Spinal cord (tissue), 10 donors: ENCODE measurements around the gene G6PC1. TPM values are rescaled to one million over a fixed set of nuclear protein-coding genes. Genes with fewer than 3 reads are reported as not detected.
"Not testable (repeated sequence)": the region's sequence is repeated elsewhere in the genome, so short reads cannot be mapped to it uniquely, and the experiment has no call there.

Experiments used
- DNase-seq, 6 donors: peaks; one replicate each; pipeline versions ENCODE4 v3.0.0 to v3.0.0-alpha.2; 2013 to 2015; ENCODE audit warnings: low spot score in 6 of 6, low read depth in 4 of 6
- H3K27ac ChIP-seq: one replicate; pipeline ENCODE4 v1.5.1; 2013; ENCODE audit warnings: low read depth, low read length, control low read depth
- H3K27me3 ChIP-seq: one replicate; pipeline ENCODE4 v1.6.1; 2013; ENCODE audit warnings: low read length; ENCODE audit not compliant: control insufficient read depth, insufficient read depth
- H3K36me3 ChIP-seq: one replicate; pipeline ENCODE4 v1.6.1; 2013; ENCODE audit warnings: low read length; ENCODE audit not compliant: control insufficient read depth, insufficient read depth
- H3K4me1 ChIP-seq: one replicate; pipeline ENCODE4 v1.6.1; 2013; ENCODE audit warnings: low read length; ENCODE audit not compliant: control insufficient read depth, insufficient read depth
- H3K4me3 ChIP-seq: one replicate; pipeline ENCODE4 v1.5.1; 2013; ENCODE audit warnings: low read depth, low read length, control low read depth
- H3K9me3 ChIP-seq: one replicate; pipeline ENCODE4 v1.6.1; 2013; ENCODE audit warnings: low read length; ENCODE audit not compliant: control insufficient read depth, insufficient read depth
- WGBS: methylation state at CpG from one replicate; pipeline ENCODE4 v1.1.5; 2013; ENCODE audit warnings: missing lambda C conversion rate; ENCODE audit not compliant: insufficient coverage; 5-methylcytosine and 5-hydroxymethylcytosine counted together
- polyA plus RNA-seq, 2 donors: library from polyadenylated mRNA; unstranded; fragments of 120-200 nt; gene quantifications; one replicate each; pipeline ENCODE4 v1.2.1, GENCODE V29; 2013; ENCODE audit not compliant: insufficient read length in 2 of 2
- total RNA-seq, 2 donors: library from RNA; depleted of rRNA in 1 of 2; stranded (reverse); fragments of 120-200 nt in 1 of 2; fragments of >200 nt in 1 of 2; gene quantifications; one replicate each; pipeline versions ENCODE4 v1.2.3 to v1.2.4, GENCODE V29; 2013 to 2014
- donor health status: healthy.

Gene G6PC1
- total and polyA plus RNA-seq, 4 donors, result 0.05 to 0.11 (median 0.06) TPM; not detected in 1

DNA sequence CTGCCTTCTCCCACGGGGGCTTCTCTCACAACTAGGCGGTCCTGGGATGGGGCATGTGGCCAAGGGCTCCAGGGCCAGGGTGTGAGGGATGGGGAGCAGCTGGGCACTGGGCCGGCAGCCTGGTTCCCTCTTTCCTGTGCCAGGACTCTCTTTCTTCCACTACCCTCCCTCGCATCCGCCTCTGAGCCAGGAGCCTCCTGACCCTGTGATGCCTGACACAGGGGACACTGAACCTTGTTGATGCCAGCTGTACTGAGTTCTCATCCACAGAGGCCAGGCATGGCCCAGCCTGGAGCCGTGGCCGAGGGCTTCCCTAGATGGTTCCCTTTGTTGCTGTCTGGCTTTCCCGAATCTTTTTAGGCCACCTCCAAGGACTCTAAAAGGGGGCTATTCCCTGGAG, 44.1 kb upstream of the G6PC1 start:
- not testable (repeated sequence) for H3K4me1 ChIP-seq, H3K4me3 ChIP-seq, H3K27me3 ChIP-seq, H3K9me3 ChIP-seq, H3K36me3 ChIP-seq, H3K27ac ChIP-seq, DNase-seq
- WGBS, result 86% methylated on average over 5 of the region's 8 CpGs

DNA sequence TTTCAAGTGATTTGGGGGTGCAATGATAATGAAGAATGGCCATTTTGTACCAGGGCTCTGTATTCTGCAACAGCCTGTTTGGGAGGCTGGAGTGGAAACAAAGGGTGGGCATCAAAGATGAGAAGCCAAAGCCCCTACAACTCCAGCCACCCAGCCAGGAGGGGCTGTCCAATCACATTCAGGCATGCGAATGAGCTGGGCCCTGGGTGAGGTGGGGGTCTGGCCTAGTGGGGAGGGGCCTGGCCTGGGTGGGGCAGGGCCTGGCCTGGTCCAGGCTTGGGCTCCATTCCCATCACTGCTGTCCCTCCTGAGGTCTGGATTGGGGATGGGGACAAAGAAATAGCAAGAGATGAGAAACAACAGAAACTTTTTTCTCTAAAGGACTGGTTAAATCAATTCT, 43.2 kb upstream of the G6PC1 start:
- no CpG with 5 or more reads among the region's 1 CpG for WGBS
- Histone ChIP-seq H3K27me3 (no peaks in the 10 kb centered on the region), H3K4me3 (no peak overlapping the region), H3K9me3 (no peaks in the 10 kb centered on the region), H3K36me3 (no peaks in the 10 kb centered on the region), H3K4me1 (no peaks in the 10 kb centered on the region), H3K27ac (no peak overlapping the region)
- no peak for DNase-seq

DNA sequence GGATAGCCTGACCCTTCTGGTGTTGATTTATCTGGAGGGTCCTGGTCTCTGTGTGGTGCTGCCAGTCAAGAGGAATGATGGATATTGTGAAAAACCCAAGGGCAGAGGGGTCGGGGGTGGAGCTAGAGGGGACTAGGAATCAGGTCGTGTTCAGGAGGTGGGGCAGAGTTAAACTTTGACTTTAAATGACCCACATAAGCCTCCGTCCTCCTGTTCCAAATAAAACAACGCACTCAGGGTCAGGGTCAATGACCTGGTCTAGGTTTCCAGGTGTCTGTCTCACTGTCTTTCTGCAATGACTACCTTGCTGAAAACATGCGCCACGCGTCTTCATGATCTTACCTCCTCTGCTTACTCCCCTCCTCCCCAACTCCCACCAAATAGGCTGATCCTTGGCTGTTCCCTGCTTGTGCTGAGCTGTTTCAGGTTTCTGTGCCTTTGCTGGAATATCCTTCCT, 34.9 kb upstream of the G6PC1 start:
- 69% methylated on average over 6 of the region's 7 CpGs for WGBS
- no peak overlapping the region for H3K27ac ChIP-seq

DNA sequence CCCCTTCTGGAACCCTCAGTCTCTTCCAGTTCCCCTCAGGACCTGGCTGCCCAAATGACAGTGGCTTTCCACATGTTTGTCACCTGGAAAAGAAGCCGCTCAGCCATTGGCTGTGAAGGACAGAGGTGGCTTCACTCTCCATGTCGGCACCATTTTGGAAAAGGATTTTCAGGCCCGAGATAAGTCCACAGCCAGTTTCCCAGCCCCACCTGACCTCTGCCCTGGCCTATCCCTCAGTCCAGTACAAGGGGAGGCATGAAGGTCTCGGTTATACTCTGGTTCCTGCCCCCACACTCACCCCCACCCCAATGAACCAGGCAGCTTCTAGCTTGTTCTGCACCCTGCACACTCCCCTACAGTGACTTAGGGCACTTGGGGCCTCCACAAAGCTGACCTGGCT, 34.4 kb upstream of the G6PC1 start:
- peaks cover 5% of the 10 kb centered on the region for H3K27me3 ChIP-seq
- H3K4me1 ChIP-seq, result no peaks in the 10 kb centered on the region
- no peaks in the 10 kb centered on the region for H3K9me3 ChIP-seq
- 87% methylated on average over 4 of the region's 4 CpGs for WGBS
- no peak for DNase-seq
- H3K36me3 ChIP-seq, result no peaks in the 10 kb centered on the region
- H3K27ac ChIP-seq, result no peak overlapping the region
- no peak overlapping the region for H3K4me3 ChIP-seq

More for the DNA sequence above, 34.9 kb upstream of the G6PC1 start:
- Histone ChIP-seq H3K27me3 (peaks cover 5% of the 10 kb centered on the region), H3K4me1 (no peaks in the 10 kb centered on the region), H3K36me3 (no peaks in the 10 kb centered on the region), H3K4me3 (no peak overlapping the region), H3K9me3 (no peaks in the 10 kb centered on the region)
- no peak for DNase-seq

DNA sequence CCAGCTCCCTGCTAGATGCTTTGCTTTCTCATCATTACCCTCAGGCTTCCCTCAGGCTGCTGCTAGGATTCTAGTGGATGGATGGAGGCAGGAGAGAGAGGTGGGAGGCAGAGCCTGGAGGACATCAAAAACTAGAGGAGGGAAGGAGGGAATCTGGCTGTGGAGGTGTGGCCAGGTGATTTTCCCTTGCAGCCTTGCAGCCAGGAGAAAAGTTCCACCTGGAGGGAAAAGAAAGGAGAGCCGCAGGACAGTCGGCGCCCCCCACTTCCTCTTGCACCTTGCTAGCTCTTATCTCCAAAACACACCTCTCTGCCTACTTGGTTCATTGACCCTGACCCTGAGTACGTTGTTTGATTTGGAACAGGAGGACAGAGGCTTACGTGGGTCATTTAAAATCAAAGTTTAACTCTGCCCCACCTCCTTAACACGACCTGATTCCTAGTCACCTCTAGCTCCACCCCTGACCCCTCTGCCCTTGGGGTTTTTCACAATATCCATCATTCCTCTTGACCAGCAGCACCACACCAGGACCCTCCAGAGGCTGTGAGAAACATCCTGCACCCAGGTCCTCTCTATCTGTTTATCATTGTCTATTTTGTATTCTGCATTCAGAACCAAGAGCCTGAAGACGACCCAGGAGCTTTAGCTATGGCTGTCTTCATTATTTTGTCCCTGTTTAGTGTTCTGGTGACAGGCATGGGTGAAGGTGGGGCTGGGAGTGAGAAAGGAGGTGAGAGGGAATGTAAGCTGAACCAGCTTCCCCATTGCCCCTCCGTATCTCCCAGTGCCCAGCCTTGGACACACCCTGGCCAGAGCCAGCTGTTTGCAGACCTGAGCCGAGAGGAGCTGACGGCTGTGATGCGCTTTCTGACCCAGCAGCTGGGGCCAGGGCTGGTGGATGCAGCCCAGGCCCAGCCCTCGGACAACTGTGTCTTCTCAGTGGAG, 33.7 kb upstream of the G6PC1 start:
- Histone ChIP-seq H3K4me1 (no peaks in the 10 kb centered on the region), H3K36me3 (no peaks in the 10 kb centered on the region), H3K4me3 (no peak overlapping the region), H3K27me3 (peaks cover 5% of the 10 kb centered on the region), H3K9me3 (no peaks in the 10 kb centered on the region), H3K27ac (no peak overlapping the region)
- no peak for DNase-seq
- 60% methylated on average over 4 of the region's 12 CpGs for WGBS

DNA sequence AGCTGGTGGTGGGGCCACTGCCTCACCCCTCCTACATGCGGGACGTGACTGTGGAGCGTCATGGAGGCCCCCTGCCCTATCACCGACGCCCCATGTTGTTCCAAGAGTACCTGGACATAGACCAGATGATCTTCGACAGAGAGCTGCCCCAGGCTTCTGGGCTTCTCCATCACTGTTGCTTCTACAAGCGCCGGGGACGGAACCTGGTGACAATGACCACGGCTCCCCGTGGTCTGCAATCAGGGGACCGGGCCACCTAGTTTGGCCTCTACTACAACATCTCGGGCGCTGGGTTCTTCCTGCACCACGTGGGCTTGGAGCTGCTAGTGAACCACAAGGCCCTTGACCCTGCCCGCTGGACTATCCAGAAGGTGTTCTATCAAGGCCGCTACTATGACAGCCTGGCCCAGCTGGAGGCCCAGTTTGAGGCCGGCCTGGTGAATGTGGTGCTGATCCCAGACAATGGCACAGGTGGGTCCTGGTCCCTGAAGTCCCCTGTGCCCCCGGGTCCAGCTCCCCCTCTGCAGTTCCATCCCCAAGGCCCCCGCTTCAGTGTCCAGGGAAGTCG, 32.8 kb upstream of the G6PC1 start:
- H3K27ac ChIP-seq, DNase-seq, H3K4me1 ChIP-seq, H3K4me3 ChIP-seq, H3K36me3 ChIP-seq, H3K27me3 ChIP-seq, H3K9me3 ChIP-seq: not testable (repeated sequence)
- WGBS, result 95% methylated on average over 7 of the region's 21 CpGs

DNA sequence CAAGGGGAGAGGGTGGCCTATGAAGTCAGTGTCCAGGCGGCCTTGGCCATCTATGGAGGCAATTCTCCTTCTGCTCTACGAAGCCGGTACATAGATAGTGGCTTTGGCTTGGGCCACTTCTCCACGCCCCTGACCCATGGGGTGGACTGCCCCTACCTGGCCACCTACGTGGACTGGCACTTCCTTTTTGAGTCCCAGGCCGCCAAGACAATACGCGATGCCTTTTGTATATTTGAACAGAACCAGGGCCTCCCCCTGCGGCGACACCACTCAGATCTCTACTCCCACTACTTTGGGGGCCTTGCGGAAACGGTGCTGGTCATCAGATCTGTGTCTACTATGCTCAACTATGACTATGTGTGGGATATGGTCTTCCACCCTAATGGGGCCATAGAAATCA, 32.3 kb upstream of the G6PC1 start:
- H3K9me3 ChIP-seq, result no peaks in the 10 kb centered on the region
- peaks cover 5% of the 10 kb centered on the region for H3K27me3 ChIP-seq
- no peaks in the 10 kb centered on the region for H3K36me3 ChIP-seq
- 94% methylated on average over 8 of the region's 12 CpGs for WGBS
- H3K27ac ChIP-seq, result no peak overlapping the region
- DNase-seq, result no peak
- no peak overlapping the region for H3K4me3 ChIP-seq
- no peaks in the 10 kb centered on the region for H3K4me1 ChIP-seq

DNA sequence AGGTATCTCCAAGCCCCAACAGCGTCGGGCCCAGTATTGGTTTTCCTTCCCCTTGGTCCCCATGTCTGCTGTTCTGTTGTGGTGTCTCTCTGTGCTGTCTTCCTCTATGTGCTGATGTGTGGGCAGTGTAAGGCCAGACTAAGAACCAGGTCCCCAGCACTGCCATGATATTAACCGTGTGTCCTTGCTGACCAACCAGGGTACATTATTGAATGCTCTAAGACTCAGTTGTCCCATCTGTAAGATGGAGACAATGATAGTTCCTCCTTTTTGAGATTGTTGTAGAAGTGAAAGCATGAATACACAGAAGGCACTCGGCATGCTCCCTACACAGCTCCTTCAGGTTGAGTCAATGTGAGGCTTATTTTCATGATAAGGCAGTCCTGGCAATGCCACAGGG, 29.0 kb upstream of the G6PC1 start:
- WGBS, result 100% methylated on average over 4 of the region's 4 CpGs
- no peaks in the 10 kb centered on the region for H3K36me3 ChIP-seq
- no peaks in the 10 kb centered on the region for H3K9me3 ChIP-seq
- no peaks in the 10 kb centered on the region for H3K4me1 ChIP-seq
- no peak for DNase-seq
- peaks cover 2% of the 10 kb centered on the region for H3K27me3 ChIP-seq
- no peak overlapping the region for H3K27ac ChIP-seq
- H3K4me3 ChIP-seq, result no peak overlapping the region

DNA sequence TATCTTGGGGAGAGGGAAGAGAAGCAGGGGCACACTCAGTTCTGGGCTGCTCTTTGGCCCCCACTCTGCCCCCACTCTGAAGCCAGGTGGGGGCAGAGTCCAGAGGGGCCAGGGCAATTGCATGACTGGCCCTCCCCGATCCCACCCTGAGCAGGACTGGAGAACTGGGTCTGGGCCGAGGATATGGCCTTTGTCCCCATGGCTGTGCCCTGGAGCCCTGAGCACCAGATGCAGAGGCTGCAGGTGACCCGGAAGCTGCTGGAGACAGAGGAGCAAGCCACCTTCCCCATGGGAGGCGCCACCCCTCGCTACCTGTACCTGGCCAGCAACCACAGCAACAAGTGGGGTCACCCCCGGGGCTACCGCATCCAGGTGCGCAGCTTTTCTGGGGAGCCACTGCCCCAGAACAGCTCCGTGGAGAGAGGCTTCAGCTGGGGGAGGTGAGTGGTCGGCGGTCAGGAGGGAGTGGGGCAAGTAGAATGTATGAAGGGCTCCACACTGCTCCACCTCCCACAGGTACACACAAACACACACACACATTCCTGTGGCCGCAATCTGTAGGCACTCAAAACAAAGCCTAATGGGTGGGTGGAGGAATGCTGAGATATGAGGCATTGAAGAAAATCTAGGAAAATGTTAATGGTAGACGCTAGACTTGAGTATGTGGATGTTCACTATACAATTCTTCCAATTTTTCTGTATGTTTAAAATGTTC, 28.2 kb upstream of the G6PC1 start:
- Histone ChIP-seq H3K9me3 (no peaks in the 10 kb centered on the region), H3K4me1 (no peaks in the 10 kb centered on the region), H3K4me3 (no peak overlapping the region), H3K27me3 (peaks cover 3% of the 10 kb centered on the region), H3K27ac (no peak overlapping the region), H3K36me3 (no peaks in the 10 kb centered on the region)
- 98% methylated on average over 4 of the region's 13 CpGs for WGBS
- DNase-seq, result no peak
